ENCODE data around the gene STAT3.

DNA sequence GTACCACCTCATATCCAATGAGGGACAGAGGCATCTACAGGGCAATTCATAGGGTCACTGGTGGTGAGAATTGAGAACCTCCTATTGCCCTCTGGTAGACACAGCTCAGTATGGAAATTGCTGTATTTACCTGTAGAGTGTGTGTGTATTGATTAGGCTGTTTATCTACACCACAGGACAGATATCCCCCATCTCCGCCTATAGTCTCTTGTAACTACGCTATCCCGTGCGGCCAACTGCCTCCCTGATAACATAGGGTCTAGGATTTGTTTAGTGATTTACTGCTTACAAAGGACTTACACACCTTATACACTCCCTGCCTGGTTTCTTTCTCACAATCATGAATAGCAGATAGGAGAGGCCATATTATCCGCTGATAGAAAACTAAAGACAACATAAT, 1.7 kb upstream of the STAT3 start:
- TF ChIP-seq, protein P1, sequence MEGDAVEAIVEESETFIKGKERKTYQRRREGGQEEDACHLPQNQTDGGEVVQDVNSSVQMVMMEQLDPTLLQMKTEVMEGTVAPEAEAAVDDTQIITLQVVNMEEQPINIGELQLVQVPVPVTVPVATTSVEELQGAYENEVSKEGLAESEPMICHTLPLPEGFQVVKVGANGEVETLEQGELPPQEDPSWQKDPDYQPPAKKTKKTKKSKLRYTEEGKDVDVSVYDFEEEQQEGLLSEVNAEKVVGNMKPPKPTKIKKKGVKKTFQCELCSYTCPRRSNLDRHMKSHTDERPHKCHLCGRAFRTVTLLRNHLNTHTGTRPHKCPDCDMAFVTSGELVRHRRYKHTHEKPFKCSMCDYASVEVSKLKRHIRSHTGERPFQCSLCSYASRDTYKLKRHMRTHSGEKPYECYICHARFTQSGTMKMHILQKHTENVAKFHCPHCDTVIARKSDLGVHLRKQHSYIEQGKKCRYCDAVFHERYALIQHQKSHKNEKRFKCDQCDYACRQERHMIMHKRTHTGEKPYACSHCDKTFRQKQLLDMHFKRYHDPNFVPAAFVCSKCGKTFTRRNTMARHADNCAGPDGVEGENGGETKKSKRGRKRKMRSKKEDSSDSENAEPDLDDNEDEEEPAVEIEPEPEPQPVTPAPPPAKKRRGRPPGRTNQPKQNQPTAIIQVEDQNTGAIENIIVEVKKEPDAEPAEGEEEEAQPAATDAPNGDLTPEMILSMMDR (IDR thresholded peaks at IDR 0.05), result no peak
- no peak for TF ChIP-seq POLR2A (IDR thresholded peaks at IDR 0.05)
